ENCODE measurements around the gene LRRC4C. TPM values are rescaled to one million over a fixed set of nuclear protein-coding genes. Genes with fewer than 3 reads are reported as not detected.

Gene LRRC4C
- total RNA-seq, 6 donors from 2014 or later: 0.37 to 1.2 (median 1.0) TPM; not detected in 2

GRCh38 chr11:40340911-40341310 is 1118.5 kb downstream of the LRRC4C start:
- Histone ChIP-seq H3K4me3 (no peak overlapping the region), H3K36me3 (no peaks in the 10 kb centered on the region), H3K9me3 (no peaks in the 10 kb centered on the region), H3K27ac (no peak overlapping the region), H3K27me3 (no peaks in the 10 kb centered on the region), H3K4me1 (no peaks in the 10 kb centered on the region)
- TF ChIP-seq CTCF (IDR thresholded peaks at IDR 0.05): no peak
- TF ChIP-seq EP300 (IDR thresholded peaks at IDR 0.05): no peak
- 58 to 61% methylated on average over 3 of the region's 3 CpGs for WGBS, 2 donors
- ATAC-seq (ENCODE audit: low FRiP score in 2 of 2): no peak
- no peak for DNase-seq

GRCh38 chr11:40338739-40339138 is 1120.7 kb downstream of the LRRC4C start:
- no peak for DNase-seq
- Histone ChIP-seq H3K4me1 (no peaks in the 10 kb centered on the region), H3K27me3 (no peaks in the 10 kb centered on the region), H3K36me3 (no peaks in the 10 kb centered on the region), H3K4me3 (no peak overlapping the region), H3K27ac (no peak overlapping the region), H3K9me3 (no peaks in the 10 kb centered on the region)
- TF ChIP-seq EP300 (IDR thresholded peaks at IDR 0.05) (no peak), CTCF (IDR thresholded peaks at IDR 0.05) (no peak), POLR2A (IDR thresholded peaks at IDR 0.05) (no peak), POLR2AphosphoS5 (IDR thresholded peaks at IDR 0.05) (no peak)
- no peak for ATAC-seq (ENCODE audit: low FRiP score in 2 of 2)
- WGBS, 2 donors: 52 to 71% methylated on average over 6 of the region's 6 CpGs

- Histone ChIP-seq H3K27me3 (no peaks in the 10 kb centered on the region), H3K9me3 (no peaks in the 10 kb centered on the region), H3K4me3 (no peak overlapping the region), H3K27ac (no peak overlapping the region), H3K36me3 (no peaks in the 10 kb centered on the region), H3K4me1 (no peaks in the 10 kb centered on the region)
- ATAC-seq (ENCODE audit: low FRiP score in 2 of 2) (no peak), DNase-seq (no peak)
- TF ChIP-seq POLR2A (IDR thresholded peaks at IDR 0.05): no peak
- no peak for TF ChIP-seq CTCF (IDR thresholded peaks at IDR 0.05)
- TF ChIP-seq POLR2AphosphoS5 (IDR thresholded peaks at IDR 0.05): no peak
- TF ChIP-seq EP300 (IDR thresholded peaks at IDR 0.05): no peak
- WGBS, 2 donors: 89 to 93% methylated on average over 3 of the region's 3 CpGs
Observed at GRCh38 chr11:40338062-40338461, 1121.4 kb downstream of the LRRC4C start.

GRCh38 chr11:40337118-40337517 is 1122.3 kb downstream of the LRRC4C start:
- TF ChIP-seq EP300 (IDR thresholded peaks at IDR 0.05): no peak
- no peak for TF ChIP-seq POLR2A (IDR thresholded peaks at IDR 0.05)
- TF ChIP-seq POLR2AphosphoS5 (IDR thresholded peaks at IDR 0.05): no peak
- TF ChIP-seq CTCF (IDR thresholded peaks at IDR 0.05): no peak
- no peaks in the 10 kb centered on the region for H3K36me3 ChIP-seq
- H3K4me1 ChIP-seq: no peaks in the 10 kb centered on the region
- no peak overlapping the region for H3K27ac ChIP-seq
- no peak overlapping the region for H3K4me3 ChIP-seq
- no peaks in the 10 kb centered on the region for H3K9me3 ChIP-seq
- no peaks in the 10 kb centered on the region for H3K27me3 ChIP-seq
- ATAC-seq (ENCODE audit: low FRiP score in 2 of 2) (no peak), DNase-seq (no peak)
- 52 to 60% methylated on average over 3 of the region's 3 CpGs for WGBS, 2 donors

GRCh38 chr11:40328890-40329614 is 1130.4 kb downstream of the LRRC4C start:
- DNase-seq: peak in 1 of 2 donors; percentile 80
- WGBS, 2 donors: 9 to 12% methylated on average over 5 of the region's 5 CpGs
- ATAC-seq (ENCODE audit: low FRiP score in 2 of 2): peak; percentile 86 to 89
- H3K27me3 ChIP-seq: no peaks in the 10 kb centered on the region
- peaks cover 4 to 11% (median 9%) of the 10 kb centered on the region in 4 donors for H3K4me1 ChIP-seq
- TF ChIP-seq POLR2A (IDR thresholded peaks at IDR 0.05) (no peak), EP300 (IDR thresholded peaks at IDR 0.05) (peak in 2 of 4 donors; percentile 85 to 93), POLR2AphosphoS5 (IDR thresholded peaks at IDR 0.05) (peak; percentile 80 to 86)
- peak overlapping the region in 1 of 4 donors; percentile 0 for H3K4me3 ChIP-seq
- peak overlapping the region in 3 of 4 donors; percentile 0 to 57 (median 13) for H3K27ac ChIP-seq
- no peaks in the 10 kb centered on the region for H3K36me3 ChIP-seq
- no peaks in the 10 kb centered on the region for H3K9me3 ChIP-seq
